Calu3 (cell line): ENCODE data around the gene STX2. TPM values are rescaled to one million over a fixed set of nuclear protein-coding genes. Genes with fewer than 3 reads are reported as not detected.

Source experiments
- BruUV-seq: library from RNA; stranded (reverse); fragments of 400-500 nt; replicated peaks from 2 replicates; lab custom pipeline; 2021; lab: Mats Ljungman, UMichigan
- CTCF ChIA-PET: fragments of 300-600 bp; sonication (Branson Sonifier 250); formaldehyde crosslinking; loops from one replicate; lab custom pipeline; 2022; ENCODE audit warnings: antibody characterized with exemption; lab: Charles Lee
- DNase-seq: peaks from one replicate; pipeline ENCODE4 v3.0.0; 2022
- H3K27ac Mint-ChIP-seq: one replicate; pipeline ENCODE4 v1.8.0; 2022; ENCODE audit warnings: mixed read lengths; ENCODE audit not compliant: unreplicated experiment
- H3K27me3 Mint-ChIP-seq: one replicate; pipeline ENCODE4 v1.8.0; 2022; ENCODE audit warnings: mixed read lengths; ENCODE audit not compliant: unreplicated experiment
- H3K36me3 Mint-ChIP-seq: one replicate; pipeline ENCODE4 v1.8.0; 2022; ENCODE audit warnings: mild to moderate bottlenecking, moderate library complexity, mixed read lengths; ENCODE audit not compliant: insufficient read depth, unreplicated experiment
- H3K4me1 Mint-ChIP-seq: one replicate; pipeline ENCODE4 v1.8.0; 2022; ENCODE audit warnings: mild to moderate bottlenecking, low read depth, mixed read lengths; ENCODE audit not compliant: unreplicated experiment
- H3K4me3 Mint-ChIP-seq: one replicate; pipeline ENCODE4 v1.8.0; 2022; ENCODE audit warnings: mild to moderate bottlenecking, low read depth, moderate library complexity, mixed read lengths; ENCODE audit not compliant: unreplicated experiment
- H3K9me3 Mint-ChIP-seq: one replicate; pipeline ENCODE4 v1.8.0; 2022; ENCODE audit warnings: low read depth, mixed read lengths; ENCODE audit not compliant: unreplicated experiment
- CTCF ChIP-seq: fragments of 200-600 bp; IDR thresholded peaks from one replicate; pipeline ENCODE4 v1.8.0; 2022; ENCODE audit warnings: antibody characterized with exemption; ENCODE audit not compliant: unreplicated experiment
- intact Hi-C: fragments of 100-400 bp; cut with micrococcal nuclease; formaldehyde crosslinking; loops from one replicate; pipeline ENCODE4 v1.10.0; 2022; ENCODE audit not compliant: unreplicated experiment
- total RNA-seq: library from RNA; stranded (reverse); gene quantifications from 2 replicates; pipeline ENCODE4 v1.2.3, GENCODE V29; 2022

STX2 gene
- total RNA-seq, 1 experiment from 2014 or later, result 26.7 TPM

- peak overlapping the region; percentile 93 for H3K4me3 Mint-ChIP-seq
- BruUV-seq, result no TSS peak
- peaks cover 49% of the 10 kb centered on the region for H3K4me1 Mint-ChIP-seq
- DNase-seq, result no peak
- peak overlapping the region; percentile 21 for H3K27ac Mint-ChIP-seq
- peaks cover 85% of the 10 kb centered on the region for H3K36me3 Mint-ChIP-seq
- no peaks in the 10 kb centered on the region for H3K9me3 Mint-ChIP-seq
- TF ChIP-seq CTCF, result no peak
- intact Hi-C loops, result loop anchor here (5.0 to 10.0 kb wide), 2 partner anchors 37 to 1660 kb away; partner anchors contain the start of gene STX2
- H3K27me3 Mint-ChIP-seq, result no peaks in the 10 kb centered on the region
- CTCF ChIA-PET, result no interaction called here
Measured at GRCh38 chr12:130874696-130875095, 35.6 kb upstream of the STX2 start.

- CTCF ChIA-PET, result no interaction called here
- H3K27me3 Mint-ChIP-seq, result no peaks in the 10 kb centered on the region
- no peak for TF ChIP-seq CTCF
- no TSS peak for BruUV-seq
- intact Hi-C loops, result loop anchor here (5.0 to 10.0 kb wide), 2 partner anchors 37 to 1659 kb away; partner anchors contain the start of gene STX2
- H3K36me3 Mint-ChIP-seq, result peaks cover 76% of the 10 kb centered on the region
- peak overlapping the region; percentile 93 for H3K4me3 Mint-ChIP-seq
- no peak for DNase-seq
- H3K27ac Mint-ChIP-seq, result peak overlapping the region; percentile 21
- H3K9me3 Mint-ChIP-seq, result no peaks in the 10 kb centered on the region
- peaks cover 42% of the 10 kb centered on the region for H3K4me1 Mint-ChIP-seq
Measured at GRCh38 chr12:130873825-130874224, 34.8 kb upstream of the STX2 start.

- TF ChIP-seq CTCF, result no peak
- Mint-ChIP-seq H3K27me3 (no peaks in the 10 kb centered on the region), H3K4me1 (peaks cover 42% of the 10 kb centered on the region), H3K36me3 (peaks cover 76% of the 10 kb centered on the region), H3K27ac (peak overlapping the region; percentile 88), H3K9me3 (no peaks in the 10 kb centered on the region), H3K4me3 (peak overlapping the region; percentile 93)
- DNase-seq, result no peak
- CTCF ChIA-PET, result no interaction called here
- TSS peak; percentile 43 for BruUV-seq
- intact Hi-C loops, result loop anchor here (5.0 to 10.0 kb wide), 2 partner anchors 36 to 1658 kb away; partner anchors contain the start of gene STX2
Measured at GRCh38 chr12:130873106-130873795, 34.2 kb upstream of the STX2 start.

- H3K4me1 Mint-ChIP-seq, result peaks cover 40% of the 10 kb centered on the region
- peaks cover 70% of the 10 kb centered on the region for H3K36me3 Mint-ChIP-seq
- no TSS peak for BruUV-seq
- H3K4me3 Mint-ChIP-seq, result peak overlapping the region; percentile 93
- TF ChIP-seq CTCF, result no peak
- intact Hi-C loops, result loop anchor here (5.0 to 10.0 kb wide), 2 partner anchors 35 to 1658 kb away; partner anchors contain the start of gene STX2
- no peaks in the 10 kb centered on the region for H3K9me3 Mint-ChIP-seq
- CTCF ChIA-PET, result no interaction called here
- no peaks in the 10 kb centered on the region for H3K27me3 Mint-ChIP-seq
- peak; percentile 63 for DNase-seq
- peak overlapping the region; percentile 88 for H3K27ac Mint-ChIP-seq
Measured at GRCh38 chr12:130872179-130873096, 33.4 kb upstream of the STX2 start.
